NCI-H510A (cell line): ENCODE measurements around the gene PKDCC.
"Not testable (repeated sequence)": the region's sequence is repeated elsewhere in the genome, so short reads cannot be mapped to it uniquely, and the experiment has no call there.

Experiments
- DNase-seq: peaks from one replicate; lab custom pipeline; 2025; lab: John Stamatoyannopoulos, UW

PKDCC gene

DNA sequence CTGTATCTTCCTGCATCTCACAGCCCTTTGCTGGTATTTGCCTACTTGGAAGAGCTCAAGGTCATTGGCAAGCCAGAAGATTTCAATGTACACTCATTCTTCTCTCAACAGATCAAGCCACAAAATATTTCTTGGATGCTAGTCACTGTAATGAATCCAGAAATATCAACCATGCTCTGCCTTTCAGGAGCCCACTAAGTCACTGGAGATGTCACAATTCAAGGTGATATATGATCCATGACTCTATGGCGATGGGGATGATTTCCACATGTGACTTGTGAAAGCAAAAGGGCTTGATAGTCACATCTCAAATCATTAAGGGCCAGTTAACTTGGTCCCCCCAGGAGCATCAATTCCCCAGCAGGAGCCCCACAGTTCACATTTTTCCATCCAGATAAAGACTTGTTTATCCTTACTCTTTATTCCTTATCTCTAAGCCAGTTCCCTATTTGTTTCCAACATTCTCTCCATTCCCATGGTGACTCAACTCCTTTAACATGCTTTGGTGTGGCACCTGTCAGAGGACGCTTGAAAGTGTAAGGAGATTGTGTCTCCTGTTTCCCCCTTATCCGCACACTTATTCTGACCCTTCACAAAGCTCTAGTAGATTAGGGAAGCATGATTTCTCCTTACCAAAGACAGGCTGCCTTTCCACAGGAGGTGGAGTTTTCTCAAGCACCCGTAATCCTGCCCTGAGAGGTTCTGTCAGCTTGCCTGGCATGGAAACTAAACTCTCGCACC is 15.8 kb downstream of the PKDCC start:
- no peak for DNase-seq

DNA sequence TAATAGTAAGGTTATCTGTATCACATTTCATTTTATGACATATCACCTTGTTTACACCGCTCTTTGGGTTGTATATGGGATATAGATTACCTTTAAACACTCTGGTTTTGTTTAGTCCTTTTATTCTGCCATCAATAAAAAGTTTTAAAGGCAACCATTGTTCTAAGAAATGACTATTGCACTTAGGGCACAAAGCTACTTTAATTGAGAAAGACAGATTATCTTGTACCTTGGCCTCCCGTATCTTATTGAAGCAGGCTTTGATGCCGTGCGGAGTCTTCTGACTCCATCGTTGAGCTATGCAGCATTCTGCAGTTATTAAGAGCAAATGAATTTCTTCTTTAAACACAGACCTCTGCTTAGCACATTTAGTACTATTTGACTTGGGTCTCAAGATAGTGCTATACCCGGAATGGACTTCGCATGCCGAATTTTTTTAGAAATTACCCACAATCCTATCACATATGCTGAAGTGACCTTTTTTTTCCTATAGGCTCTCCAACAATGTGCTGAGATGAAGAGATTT is 16.7 kb downstream of the PKDCC start:
- DNase-seq, result no peak

DNA sequence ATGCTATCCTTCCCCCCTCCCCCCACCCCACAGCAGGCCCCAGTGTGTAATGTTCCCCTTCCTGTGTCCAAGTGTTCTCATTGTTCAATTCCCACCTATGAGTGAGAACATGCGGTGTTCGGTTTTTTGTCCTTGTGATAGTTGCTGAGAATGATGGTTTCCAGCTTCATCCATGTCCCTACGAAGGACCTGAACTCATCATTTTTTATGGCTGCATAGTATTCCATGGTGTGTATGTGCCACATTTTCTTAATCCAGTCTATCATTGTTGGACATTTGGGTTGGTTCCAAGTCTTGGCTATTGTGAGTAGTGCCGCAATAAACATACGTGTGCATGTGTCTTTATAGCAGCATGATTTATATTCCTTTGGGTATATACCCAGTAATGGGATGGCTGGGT is 17.9 kb downstream of the PKDCC start:
- not testable (repeated sequence) for DNase-seq

DNA sequence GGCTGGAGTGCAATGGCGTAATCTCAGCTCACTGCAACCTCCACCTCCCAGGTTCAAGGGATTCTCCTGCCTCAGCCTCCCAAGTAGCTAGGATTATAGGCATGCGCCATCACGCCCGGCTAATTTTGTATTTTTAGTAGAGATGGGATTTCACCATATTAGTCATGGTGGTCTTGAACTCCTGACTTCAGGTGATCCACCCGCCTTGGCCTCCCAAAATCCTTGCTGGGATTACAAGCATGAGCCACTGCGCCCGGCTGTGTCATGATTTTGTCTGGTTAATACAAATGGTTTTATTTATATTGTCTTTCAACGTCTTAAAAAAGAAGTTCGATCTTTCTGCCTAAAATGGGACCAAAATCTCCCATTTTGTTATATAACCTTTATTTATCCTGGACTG is 19.2 kb downstream of the PKDCC start:
- DNase-seq, result not testable (repeated sequence)

- no peak for DNase-seq
Observed at GRCh38 chr2:42067521-42067920, 19.7 kb downstream of the PKDCC start.

- no peak for DNase-seq
Observed at GRCh38 chr2:42068571-42069178, 20.9 kb downstream of the PKDCC start.

GRCh38 chr2:42069568-42069967 is 21.7 kb downstream of the PKDCC start:
- no peak for DNase-seq

GRCh38 chr2:42071791-42072190 is 24.0 kb downstream of the PKDCC start:
- no peak for DNase-seq

- peak; percentile 56 for DNase-seq
Observed at GRCh38 chr2:42072349-42073118, 24.7 kb downstream of the PKDCC start.

DNA sequence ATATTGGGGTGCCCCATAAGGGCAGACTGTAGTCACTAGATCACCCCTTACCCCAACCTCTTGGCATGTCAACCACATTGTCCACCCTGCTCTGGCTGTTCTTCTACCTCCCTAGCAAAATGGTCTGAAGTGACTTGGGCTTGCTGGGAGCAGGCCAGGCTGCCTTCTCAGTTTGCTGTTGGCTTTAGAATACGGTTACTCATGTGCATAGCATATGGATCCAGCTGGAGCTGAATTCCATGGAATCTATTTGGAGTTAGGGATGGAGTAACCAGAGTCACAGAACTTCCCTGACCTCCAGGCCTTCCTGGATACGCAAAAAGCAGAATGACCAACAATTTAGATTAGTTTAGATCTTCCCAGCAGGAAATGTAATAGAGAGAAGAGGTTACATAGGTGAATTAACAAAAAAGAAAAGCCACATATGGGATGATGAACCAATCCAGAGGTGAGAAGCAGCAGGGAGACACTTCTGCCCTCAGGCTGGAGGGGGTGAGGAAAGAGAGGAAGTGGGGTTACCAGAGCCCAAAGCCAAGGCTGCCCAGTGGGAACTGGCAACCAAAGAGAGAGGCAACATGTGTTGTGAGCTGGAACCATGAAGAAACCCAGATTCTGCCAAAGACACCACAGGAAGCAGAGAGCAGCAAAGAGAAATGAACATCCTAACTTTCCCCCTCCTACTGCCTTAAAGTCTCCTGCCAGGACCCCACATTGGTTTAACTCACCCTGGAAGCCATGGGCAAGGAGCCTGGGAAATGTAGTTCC is 26.1 kb downstream of the PKDCC start:
- DNase-seq, result no peak

- no peak for DNase-seq
Observed at GRCh38 chr2:42074661-42075060, 26.8 kb downstream of the PKDCC start.

GRCh38 chr2:42076357-42077225 is 28.8 kb downstream of the PKDCC start:
- DNase-seq, result no peak

DNA sequence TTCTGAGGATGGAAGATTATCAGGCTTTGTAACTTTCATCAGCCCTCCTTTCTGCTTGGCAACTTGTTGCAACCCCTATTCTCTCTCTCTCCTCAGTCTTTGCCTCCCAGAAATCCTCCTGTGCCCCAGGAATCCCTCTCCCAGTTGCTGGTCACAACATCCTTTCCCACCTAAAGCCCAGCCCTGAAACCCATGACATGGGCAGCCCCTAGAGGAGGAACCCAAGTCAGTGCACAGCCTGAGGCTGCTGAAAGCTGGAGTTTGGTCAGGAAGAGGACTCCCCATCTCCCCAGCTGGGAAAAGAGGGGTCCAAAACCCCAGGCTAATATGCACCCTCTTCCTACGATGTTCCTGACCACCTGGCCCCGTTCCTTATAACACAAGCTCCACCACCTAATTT is 29.5 kb downstream of the PKDCC start:
- no peak for DNase-seq

GRCh38 chr2:42079737-42080287 is 32.0 kb downstream of the PKDCC start:
- no peak for DNase-seq

GRCh38 chr2:42081151-42081550 is 33.3 kb downstream of the PKDCC start:
- not testable (repeated sequence) for DNase-seq

GRCh38 chr2:42082016-42082415 is 34.2 kb downstream of the PKDCC start:
- DNase-seq, result no peak

DNA sequence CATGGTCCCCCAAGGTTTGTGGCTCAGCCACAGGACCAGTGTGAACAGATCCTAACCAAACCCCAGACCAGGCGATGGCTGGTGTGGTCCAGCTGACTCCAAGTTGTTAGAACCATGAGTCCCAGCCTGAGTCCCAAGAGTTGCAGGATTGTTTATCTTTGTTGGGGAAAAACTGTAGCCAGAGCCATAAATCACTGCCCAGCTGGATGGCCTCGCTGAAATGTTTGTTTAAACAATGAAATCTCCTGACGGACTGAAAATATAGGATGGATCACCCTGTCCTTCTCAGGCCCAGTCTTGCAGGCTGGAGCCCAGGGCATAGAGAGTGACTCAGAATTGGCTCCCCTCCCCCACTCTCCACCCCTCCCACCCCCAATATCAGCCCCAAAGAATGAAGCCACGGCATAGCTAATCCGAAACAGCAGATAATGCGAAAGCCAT is 36.4 kb downstream of the PKDCC start:
- DNase-seq, result peak; percentile 23

- DNase-seq, result not testable (repeated sequence)
Observed at GRCh38 chr2:42085070-42085469, 37.2 kb downstream of the PKDCC start.

- no peak for DNase-seq
Observed at GRCh38 chr2:42085706-42086487, 38.1 kb downstream of the PKDCC start.

DNA sequence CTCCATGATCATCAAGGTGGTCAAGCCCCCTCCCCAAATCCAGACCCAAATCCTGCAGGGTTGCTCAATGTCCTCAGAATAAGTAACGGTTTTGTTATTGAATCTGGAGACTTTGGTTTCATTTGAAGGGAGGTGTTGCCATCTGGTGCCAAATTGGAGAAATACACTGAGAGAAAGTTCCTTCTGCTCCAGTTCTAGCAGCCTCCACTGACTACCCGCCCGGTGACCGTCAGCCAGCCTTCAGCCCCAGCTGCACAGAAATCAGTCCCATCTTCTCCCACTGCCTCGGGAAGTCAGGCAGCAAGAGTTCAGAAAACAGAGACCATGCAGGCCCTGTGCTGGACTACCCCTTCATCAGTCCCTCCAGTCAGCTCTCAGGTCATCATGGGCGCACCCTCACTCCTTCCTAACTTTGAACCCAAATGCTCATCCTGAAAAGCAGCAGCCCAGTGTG is 38.7 kb downstream of the PKDCC start:
- DNase-seq, result no peak
